Activated CD8-positive, alpha-beta memory T cell treated with anti-CD3 and anti-CD28 coated beads for 24 hours (primary cell): ENCODE data around the gene FHIT.

ENCODE experiments used
- DNase-seq: peaks from one replicate; pipeline ENCODE4 v3.0.0-alpha.2; 2020

The FHIT gene

GRCh38 chr3:60177726-60178125, 1073.5 kb downstream of the FHIT start:
- DNase-seq, result no peak

DNA sequence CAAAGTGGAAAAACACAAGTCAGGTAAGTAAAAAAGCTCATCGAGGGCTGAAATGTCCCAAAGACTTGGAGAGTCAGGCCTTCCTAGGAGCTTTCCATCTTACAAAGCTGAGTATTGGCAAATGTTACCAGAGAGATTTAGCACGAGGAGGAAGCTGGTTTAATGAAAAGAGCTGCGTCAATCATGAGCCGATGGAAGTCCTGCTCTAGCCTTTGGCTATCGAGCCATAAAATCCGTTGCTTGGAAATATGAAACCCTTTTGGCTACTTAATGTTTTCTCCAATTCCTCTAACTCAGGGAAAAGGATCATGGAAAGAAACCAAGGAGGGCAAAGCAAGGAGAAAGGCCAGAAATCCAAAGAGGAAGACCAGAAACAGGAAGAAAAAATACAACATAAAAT, 1074.6 kb downstream of the FHIT start:
- no peak for DNase-seq

GRCh38 chr3:60175680-60176079, 1075.6 kb downstream of the FHIT start:
- DNase-seq, result no peak

DNA sequence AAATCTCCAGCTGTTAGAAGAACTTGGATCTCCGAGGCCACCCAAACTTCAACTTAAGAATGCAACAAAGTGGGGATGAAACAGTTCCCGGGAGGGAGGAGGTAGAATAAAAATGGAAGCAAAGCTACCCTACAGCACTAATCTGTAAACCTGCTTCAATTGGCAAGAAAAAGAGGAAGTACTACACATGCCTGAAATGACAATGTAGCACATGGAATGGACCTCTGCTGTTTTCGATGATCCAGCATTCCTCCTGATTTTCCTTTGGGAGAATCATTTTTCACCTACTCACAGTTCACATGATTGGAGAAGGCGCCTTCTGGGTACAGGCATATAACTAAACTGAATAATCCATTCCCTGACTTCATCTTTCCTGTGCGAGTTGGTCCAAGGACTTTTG, 1081.5 kb downstream of the FHIT start:
- DNase-seq, result no peak

- DNase-seq, result no peak
Observed at GRCh38 chr3:60167186-60167585, 1084.1 kb downstream of the FHIT start.

GRCh38 chr3:60160822-60161748, 1090.2 kb downstream of the FHIT start:
- no peak for DNase-seq

GRCh38 chr3:60160111-60160821, 1091.0 kb downstream of the FHIT start:
- no peak for DNase-seq

DNA sequence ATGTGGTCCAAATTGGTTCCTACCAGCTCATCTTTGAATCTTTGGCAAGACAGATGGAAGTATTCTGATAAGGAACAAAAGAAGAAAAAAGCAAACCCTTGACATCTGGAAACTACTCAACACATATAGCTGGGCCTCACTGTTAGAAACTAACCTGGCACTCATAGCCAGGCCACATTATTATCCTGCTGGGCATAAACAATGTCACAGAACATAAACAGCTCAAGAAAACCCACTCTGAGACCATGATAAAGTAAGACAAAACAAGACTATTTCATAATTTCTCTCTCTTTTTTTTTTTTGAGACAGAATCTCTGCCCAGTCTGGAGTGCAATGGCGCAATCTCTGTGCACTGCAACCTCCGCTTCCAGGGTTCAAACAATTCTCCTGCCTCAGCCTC, 1093.2 kb downstream of the FHIT start:
- DNase-seq, result no peak

- no peak for DNase-seq
Observed at GRCh38 chr3:60154011-60154410, 1097.2 kb downstream of the FHIT start.

DNA sequence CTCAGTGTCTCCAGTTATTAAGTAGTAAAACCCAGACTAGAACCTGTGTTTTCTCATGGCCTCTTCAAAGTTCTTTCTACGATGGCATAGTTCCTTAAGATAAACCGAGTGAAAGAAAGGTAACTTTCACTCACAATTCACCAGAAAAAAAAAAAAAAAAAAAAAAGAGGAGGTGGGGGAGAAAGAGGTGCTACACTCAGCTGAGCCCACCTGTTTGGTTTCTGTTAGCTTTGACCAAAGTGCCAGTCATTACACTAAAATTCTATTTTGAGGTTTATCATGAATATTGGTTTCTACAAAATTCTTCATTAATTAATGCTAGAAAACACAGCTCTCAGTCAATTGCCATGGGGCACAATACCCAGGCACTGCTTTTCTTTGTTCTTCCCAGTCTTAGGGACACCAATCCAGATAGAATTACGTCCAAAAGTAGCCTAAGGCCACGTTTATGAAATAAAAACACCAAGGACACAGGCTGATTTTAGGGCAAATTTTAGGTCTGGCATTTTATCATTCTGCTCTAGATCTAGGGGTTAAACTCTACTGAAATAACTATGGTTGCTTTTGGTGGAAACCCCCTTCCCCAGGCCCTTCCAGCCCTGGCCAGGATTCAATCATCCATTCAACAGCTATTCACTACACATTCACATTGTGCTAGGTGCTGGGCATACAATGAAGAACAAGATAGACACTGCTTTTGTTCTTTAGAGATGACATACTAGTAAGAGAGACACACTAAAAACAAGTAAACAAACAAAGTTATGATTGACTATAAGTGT, 1097.8 kb downstream of the FHIT start:
- no peak for DNase-seq

GRCh38 chr3:60149501-60149900, 1101.8 kb downstream of the FHIT start:
- DNase-seq, result no peak

- no peak for DNase-seq
Observed at GRCh38 chr3:60147249-60147950, 1103.9 kb downstream of the FHIT start.

DNA sequence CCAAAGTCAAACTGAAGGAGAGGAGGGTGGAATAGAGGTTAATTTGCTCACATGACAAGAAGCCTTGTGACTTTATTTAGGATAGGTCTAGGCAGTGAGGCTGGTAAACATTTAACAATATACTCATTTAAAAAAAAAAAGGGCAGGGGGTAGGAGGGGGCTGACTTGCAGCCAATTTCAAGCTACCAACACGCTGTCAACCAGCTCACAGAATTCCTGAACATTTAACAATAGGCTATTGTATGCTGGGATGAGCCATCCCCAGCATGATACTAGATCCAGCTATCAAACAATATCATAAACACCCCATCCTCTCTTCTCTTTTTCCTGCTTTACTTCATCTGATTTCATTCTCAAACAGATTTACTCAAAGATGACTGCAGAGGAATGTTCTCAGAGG, 1105.1 kb downstream of the FHIT start:
- DNase-seq, result no peak

GRCh38 chr3:60144071-60144470, 1107.2 kb downstream of the FHIT start:
- DNase-seq, result no peak

DNA sequence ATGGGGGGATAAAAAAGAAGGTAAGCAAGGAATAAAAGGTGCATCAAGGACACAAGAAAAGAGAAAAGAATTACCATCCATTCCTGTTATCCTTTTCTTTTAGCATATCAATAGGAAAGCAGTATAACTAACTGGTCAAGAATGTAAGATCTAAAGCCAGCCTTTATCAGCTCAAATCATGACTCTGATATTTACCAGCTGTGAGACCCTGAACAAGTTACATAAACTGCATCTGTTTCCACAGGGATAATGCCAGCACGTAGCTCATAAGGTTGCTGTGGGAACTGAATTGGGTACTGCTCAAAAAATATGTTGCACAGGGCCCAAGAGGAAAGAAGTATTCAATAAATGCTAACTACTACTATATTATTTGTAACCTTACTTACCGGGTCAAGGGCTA, 1109.2 kb downstream of the FHIT start:
- no peak for DNase-seq

DNA sequence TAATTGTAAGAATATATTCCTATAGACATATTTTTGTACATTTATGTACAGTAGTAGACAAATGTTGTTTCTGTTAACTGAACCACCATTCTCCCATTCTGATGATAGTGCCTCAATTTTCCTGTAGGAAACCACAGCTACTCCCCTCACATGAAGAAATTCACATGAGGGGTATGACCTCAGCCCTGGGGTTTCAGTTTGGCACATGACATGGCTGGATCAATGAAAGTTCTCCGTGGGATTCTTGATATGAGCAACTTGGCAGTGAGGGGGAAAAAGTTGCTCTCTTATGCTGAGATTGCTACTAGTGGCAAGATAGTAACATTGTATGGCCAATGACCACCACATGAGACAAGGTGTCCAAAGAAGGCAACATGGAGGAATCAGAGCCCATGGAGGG, 1111.1 kb downstream of the FHIT start:
- DNase-seq, result no peak

DNA sequence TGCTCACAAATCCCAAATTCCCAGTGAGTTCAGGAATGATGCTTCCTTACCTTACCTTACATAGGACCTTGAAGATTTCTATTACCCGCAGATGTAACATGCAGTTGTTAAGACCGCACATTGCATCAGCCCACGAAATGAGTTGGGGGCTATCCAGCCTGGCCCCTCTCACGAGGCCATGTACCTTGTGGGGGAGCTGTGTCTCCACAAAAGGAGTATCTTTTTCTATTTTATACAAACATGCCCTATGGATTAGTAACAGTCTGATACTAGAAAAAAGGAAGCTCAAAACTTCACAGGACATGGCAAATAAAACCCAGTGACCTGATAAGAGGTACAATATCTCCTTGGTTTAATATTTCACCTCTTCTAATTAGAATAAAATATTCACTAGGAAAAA, 1114.7 kb downstream of the FHIT start:
- no peak for DNase-seq

- DNase-seq, result no peak
Observed at GRCh38 chr3:60135474-60135873, 1115.8 kb downstream of the FHIT start.

GRCh38 chr3:60133269-60134162, 1117.7 kb downstream of the FHIT start:
- no peak for DNase-seq

DNA sequence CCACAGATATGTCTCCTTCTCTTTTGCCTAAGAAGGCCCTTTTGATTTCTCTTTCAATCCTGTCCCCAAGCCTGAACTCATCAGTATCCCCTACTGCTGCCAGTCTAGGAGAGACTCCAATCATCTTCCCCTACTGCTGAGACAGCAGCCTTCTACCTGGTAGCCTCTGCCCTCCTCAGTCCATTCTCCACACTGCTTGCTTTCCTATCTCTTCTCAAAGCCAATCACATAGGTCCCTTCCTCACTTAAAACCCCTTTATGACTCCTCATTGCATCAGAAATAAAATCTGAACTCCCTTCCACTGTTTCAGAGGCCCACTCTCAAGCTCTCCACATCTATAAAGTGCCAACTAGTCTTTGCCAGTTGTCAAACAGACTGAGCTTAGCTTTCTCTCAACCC, 1119.6 kb downstream of the FHIT start:
- no peak for DNase-seq

GRCh38 chr3:60126511-60127304, 1124.5 kb downstream of the FHIT start:
- no peak for DNase-seq
